HT-29 (cell line): ENCODE measurements around the gene FNIP1. TPM values are rescaled to one million over a fixed set of nuclear protein-coding genes. Genes with fewer than 3 reads are reported as not detected.
"Not testable (repeated sequence)": the region's sequence is repeated elsewhere in the genome, so short reads cannot be mapped to it uniquely, and the experiment has no call there.

Experiments
- DNase-seq: peaks from one replicate; pipeline ENCODE4 v3.0.0-alpha.2; 2015; ENCODE audit warnings: low spot score
- total RNA-seq: library from RNA; depleted of rRNA; stranded (reverse); fragments of >200 nt; shearing (Covaris generic); gene quantifications from 2 replicates; pipeline ENCODE4 v1.2.3, GENCODE V29; 2014

The FNIP1 gene
- total RNA-seq, 1 experiment from 2014 or later = 20.8 TPM

GRCh38 chr5:131749723-131750470 is 46.9 kb downstream of the FNIP1 start:
- no peak for DNase-seq

- no peak for DNase-seq
Observed at GRCh38 chr5:131749138-131749537, 47.7 kb downstream of the FNIP1 start.

GRCh38 chr5:131747180-131748105 is 49.4 kb downstream of the FNIP1 start:
- DNase-seq = no peak

- no peak for DNase-seq
Observed at GRCh38 chr5:131746423-131746822, 50.4 kb downstream of the FNIP1 start.

DNA sequence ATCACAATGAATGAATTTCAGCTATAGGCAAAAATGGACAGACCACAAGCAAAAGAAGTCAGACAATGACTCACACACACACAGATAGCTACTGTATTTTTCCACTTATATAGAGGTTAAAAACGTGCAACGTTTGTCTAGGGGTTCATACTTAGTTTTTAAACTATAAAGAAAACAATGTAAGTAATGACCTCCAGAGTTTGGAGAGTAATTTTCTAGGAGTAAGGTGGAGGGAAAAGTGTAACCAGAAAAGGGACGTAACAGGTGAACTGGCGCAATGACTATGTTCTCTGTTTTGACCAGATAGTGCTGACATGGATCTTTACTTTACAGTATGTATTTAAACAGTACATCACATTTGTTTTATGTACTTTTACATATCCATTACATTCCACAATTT is 51.1 kb downstream of the FNIP1 start:
- DNase-seq = no peak

- no peak for DNase-seq
Observed at GRCh38 chr5:131745155-131745554, 51.7 kb downstream of the FNIP1 start.

DNA sequence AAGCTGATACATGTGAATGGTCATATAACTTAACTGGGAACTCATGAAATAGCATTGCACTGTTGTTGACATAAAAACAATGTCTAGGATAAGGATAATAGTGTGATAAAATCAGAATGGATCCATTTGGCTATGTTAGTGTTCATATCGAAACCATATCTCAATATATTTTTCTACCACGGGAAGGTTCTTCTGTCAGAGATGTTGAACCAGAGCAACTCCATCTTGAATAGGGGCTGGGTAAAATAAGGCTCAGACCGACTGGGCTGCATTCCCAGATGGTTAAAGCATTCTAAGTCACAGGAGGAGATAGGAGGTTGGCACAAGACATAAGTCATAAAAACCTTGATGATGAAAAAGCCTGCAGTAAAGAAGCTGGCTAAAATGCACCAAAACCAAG is 56.3 kb downstream of the FNIP1 start:
- no peak for DNase-seq

DNA sequence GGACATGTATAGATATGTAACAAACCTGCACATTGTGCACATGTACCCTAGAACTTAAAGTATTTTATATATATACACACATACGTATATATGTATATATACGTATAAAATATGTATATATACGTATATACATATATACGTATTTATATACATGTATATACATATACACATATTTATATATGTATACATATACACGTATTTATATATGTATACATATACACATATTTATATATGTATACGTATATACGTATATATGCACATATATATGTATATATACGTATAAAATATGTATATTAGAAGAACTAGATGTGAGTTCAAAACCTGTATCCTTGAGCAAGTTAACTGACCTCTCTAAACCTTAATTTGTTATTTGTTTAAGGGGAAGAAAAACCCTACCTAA is 61.4 kb downstream of the FNIP1 start:
- DNase-seq = no peak

DNA sequence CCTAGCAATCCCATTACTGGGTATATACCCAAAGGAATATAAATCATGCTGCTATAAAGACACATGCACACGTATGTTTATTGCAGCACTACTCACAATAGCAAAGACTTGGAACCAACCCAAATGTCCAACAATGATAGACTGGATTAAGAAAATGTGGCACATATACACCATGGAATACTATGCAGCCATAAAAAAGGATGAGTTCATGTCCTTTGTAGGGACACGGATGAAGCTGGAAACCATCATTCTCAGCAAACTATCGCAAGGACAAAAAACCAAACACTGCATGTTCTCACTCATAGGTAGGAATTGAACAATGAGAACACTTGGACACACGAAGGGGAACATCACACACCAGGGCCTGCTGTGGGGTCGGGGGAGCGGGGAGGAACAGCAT is 61.9 kb downstream of the FNIP1 start:
- DNase-seq = not testable (repeated sequence)

DNA sequence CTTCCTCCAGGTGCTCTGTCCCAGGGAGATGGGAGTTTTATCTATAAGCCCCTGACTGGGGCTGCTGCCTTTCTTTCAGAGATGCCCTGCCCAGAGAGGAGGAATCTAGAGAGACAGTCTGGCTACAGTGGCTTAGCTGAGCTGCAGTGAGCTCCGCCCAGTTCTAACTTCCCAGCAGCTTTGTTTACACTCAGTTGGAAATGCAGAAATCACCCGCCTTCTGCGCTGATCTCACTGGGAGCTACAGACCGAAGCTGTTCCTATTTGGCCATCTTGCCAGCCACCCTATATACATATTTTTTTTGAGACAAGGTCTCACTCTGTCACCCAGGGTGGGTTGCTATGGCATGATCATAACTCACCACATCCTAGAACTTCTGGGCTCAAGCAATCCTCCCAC is 67.5 kb downstream of the FNIP1 start:
- DNase-seq = peak; percentile 7

DNA sequence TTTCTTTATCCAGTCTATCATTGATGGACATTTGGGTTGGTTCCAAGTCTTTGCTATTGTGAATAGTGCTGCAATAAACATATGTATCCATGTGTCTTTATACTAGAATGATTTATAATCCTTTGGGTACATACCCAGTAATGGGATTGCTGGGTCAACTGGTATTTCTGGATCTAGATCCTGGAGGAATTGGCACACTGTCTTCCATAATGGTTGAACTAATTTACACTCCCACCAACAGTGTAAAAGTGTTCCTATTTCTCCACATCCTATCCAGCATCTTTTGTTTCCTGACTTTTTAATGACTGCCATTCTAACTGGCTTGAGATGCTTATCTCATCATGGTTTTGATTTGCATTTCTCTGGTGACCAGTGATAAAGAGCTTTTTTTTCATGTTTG is 72.7 kb downstream of the FNIP1 start:
- not testable (repeated sequence) for DNase-seq

DNA sequence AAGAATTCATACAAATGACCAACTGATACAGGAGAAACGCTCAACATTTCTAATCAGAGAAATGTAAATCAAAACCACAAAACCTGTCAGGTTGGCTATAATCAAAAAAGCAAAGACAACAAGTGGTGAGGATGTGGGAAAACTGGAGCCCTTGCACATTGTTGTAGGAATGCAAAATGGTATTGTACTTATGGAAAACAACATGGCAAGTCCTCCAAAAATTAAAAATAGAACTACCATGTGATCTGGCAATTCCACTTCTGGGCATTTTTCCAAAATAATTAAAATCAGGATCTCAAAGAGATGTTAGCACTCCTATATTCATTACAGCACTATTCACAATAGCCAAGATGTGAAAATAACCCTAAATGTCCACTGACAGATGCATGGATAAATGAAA is 76.1 kb downstream of the FNIP1 start:
- DNase-seq = no peak

DNA sequence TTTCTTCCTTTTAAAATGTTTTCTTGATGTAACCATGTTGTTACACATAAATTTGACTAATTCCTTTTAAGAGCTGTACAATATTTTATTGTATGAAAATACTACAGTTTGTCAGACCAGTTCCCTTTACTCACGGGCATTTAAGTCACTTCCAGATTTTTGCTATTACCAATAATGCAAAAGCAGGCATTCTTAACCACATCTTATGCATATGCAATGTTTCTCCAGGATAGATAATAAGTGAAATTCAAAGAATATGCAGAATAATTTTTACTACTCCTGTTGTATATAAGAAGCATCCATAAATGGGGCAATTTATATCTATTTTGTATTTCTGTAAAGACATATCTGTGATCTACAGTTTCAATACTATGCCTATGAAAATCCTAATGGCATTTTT is 77.3 kb downstream of the FNIP1 start:
- no peak for DNase-seq

- DNase-seq = no peak
Observed at GRCh38 chr5:131718487-131719014, 78.3 kb downstream of the FNIP1 start.

GRCh38 chr5:131717164-131717563 is 79.7 kb downstream of the FNIP1 start:
- not testable (repeated sequence) for DNase-seq

DNA sequence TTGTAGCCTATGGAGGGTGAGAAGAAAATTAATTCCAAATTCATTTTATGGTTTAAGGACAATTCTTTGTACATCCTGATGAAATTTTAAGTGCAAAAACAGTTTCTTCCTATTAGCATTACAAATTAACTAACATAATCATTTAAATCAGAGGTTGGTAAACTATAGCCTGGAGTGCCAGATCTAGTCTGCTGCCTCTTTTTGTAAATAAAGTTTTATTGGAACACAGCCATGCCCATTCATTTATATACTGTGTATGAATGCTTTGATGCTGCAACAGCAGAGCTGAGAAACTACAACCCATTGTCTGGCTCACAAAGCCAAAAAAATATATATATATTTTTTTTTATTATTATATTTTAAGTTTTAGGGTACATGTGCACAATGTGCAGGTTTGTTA is 80.2 kb downstream of the FNIP1 start:
- no peak for DNase-seq

DNA sequence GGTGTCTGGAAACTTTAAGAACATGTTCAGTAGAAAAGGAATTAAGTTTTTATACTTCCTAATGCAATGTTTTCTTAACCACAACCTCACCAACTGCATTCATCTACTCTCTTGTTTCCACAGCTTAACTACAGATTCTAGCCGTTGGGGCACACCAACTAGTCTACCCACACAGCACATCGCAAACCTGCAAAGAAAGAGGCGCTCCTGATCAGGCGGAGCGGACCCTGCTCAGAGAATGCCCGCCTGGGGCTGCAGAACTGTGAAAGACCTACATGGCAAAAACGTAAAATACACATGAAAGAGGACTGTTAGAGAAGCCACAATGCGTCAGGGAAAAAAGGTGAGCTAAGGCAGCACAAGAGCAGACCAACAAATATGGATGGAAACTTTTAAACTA is 86.4 kb downstream of the FNIP1 start:
- DNase-seq = no peak

DNA sequence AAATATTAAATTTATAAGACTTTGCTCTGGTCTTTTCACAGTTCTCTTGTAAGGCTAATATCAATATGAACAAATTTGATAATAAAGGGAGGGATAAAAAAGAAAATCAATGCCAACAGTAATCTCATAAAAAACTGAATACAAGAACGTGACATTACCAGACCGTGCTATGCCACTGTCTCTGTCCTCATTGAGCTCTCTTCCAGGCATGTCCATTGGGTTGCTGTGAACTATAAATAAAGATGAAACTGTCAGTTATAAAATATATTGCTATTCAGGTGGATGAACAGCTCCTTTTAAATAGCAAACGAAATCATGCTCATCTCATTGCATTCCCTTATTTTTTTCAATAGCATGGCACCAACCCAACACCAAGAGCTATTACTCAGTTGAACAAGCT is 87.8 kb downstream of the FNIP1 start:
- no peak for DNase-seq

DNA sequence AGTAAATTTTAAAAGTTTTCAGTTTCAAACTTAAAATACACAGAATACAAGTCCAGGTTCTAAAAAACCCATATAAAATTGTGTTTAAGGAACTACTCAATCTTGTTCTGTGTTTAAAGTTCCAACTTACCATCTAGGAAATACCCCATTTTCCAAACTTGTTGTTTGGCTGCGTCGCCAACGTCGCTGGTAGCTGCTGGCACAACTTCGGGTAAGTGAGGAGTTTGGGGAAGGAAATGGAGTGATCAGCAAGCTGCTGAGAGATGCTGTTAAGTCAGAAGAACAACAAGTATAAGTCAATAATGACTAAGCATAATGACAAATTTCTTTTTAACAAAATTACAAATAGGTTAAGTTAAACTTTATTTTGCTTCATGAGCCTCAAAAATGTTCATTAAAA is 90.5 kb downstream of the FNIP1 start:
- DNase-seq = no peak

DNA sequence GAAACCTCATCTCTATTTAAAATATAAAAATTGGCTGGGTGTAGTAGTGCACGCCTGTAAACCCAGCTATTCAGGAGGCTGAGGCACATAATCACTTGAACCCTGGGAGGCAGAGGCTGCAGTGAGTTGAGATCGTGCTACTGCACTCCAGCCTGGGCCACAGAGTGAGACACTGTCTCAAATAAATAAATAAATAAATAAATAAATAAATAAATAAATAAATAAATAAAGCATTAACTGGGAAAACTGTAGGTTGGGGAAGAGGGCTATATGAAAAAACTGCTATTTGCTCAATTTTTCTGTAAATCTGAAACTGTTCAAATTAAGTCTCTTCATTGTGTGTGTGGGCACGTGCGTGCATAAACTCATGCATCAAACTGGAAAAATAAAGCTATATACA is 101.9 kb downstream of the FNIP1 start:
- DNase-seq = no peak

DNA sequence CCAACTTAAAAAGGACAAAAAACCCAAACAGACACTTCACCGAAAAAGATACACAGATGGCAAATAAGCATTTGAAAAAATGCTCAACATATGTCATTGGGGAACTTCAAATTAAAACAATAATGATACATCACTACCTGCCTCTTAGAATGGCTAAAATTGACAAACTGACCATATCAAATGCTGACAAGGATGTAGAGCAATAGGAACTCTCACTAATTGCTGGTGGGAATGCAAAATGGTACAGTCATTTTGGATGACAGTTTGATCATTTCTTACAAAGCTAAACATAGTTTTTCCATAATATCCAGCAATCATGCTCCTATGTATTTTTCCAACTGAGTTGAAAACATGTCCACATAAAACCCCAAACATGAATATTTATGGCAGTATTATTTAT is 102.9 kb downstream of the FNIP1 start:
- DNase-seq = no peak

DNA sequence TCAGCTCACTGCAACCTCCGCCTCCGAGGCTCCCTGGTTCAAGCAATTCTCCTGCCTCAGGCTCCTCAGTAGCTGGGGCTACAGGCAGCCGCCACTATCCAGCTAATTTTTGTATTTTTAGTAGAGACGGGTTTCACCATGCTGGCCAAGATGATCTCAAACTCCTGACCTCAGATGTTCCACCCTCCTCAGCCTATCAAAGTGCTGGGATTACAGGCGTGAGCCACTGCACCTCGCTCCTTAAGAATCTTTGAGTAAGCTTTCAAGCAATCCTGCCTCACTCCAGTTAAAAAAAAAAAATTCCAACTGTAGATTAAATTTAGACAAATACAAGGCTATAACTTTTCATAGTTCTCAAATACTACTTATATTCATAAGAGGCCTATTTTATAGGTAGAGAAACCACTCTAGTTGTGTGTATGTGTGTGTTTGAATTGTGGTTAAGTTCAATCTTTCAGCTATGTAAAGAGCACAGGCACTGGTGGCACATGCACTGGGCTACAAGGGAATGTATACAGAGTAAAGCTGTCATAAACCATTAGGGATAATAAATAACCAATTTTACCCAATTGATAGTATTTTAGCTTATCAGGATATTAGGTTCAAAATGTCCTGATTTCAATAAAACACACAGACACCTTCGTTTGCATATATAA is 111.2 kb downstream of the FNIP1 start:
- DNase-seq = no peak
